ENCODE data around the gene ATP8B4.
"Not testable (repeated sequence)": the region's sequence is repeated elsewhere in the genome, so short reads cannot be mapped to it uniquely, and the experiment has no call there.

GRCh38 chr15:50132251-50132984 lies 13.4 kb upstream of the ATP8B4 start:
- TF ChIP-seq CTCF (conservative IDR thresholded peaks at IDR 0.05 in 1 of 2, IDR thresholded peaks at IDR 0.05 in 1 of 2; ENCODE audit: low read depth in 1 of 2, low read length in 2 of 2); EZH2 (IDR thresholded peaks at IDR 0.05; ENCODE audit: low read length, missing control alignments): not testable (repeated sequence)
